C4-2B (cell line): ENCODE data around the gene USP49.

Experiments used
- CTCF ChIP-seq: fragments of 450-650 bp; conservative IDR thresholded peaks from 2 replicates; pipeline ENCODE4 v1.5.1; 2017; ENCODE audit warnings: mild to moderate bottlenecking
- ZFX ChIP-seq: fragments of 450-650 bp; IDR thresholded peaks from 2 replicates; pipeline ENCODE4 v1.6.1; 2017

- TF ChIP-seq ZFX (no peak), CTCF (no peak)
Measured at GRCh38 chr6:41929924-41930323, 34.7 kb upstream of the USP49 start.
